RCC 7860 (cell line): ENCODE results near the gene RPS8.
"Not testable (repeated sequence)": the region's sequence is repeated elsewhere in the genome, so short reads cannot be mapped to it uniquely, and the experiment has no call there.

Experiments used
- DNase-seq: peaks from one replicate; pipeline ENCODE4 v3.0.0-alpha.2; 2015; ENCODE audit warnings: low spot score
- FAIRE-seq: peaks from 2 replicates; lab custom pipeline; 2012; peaks lifted over from hg19 to GRCh38; lab: Jason Lieb, UNC

Gene RPS8

DNA sequence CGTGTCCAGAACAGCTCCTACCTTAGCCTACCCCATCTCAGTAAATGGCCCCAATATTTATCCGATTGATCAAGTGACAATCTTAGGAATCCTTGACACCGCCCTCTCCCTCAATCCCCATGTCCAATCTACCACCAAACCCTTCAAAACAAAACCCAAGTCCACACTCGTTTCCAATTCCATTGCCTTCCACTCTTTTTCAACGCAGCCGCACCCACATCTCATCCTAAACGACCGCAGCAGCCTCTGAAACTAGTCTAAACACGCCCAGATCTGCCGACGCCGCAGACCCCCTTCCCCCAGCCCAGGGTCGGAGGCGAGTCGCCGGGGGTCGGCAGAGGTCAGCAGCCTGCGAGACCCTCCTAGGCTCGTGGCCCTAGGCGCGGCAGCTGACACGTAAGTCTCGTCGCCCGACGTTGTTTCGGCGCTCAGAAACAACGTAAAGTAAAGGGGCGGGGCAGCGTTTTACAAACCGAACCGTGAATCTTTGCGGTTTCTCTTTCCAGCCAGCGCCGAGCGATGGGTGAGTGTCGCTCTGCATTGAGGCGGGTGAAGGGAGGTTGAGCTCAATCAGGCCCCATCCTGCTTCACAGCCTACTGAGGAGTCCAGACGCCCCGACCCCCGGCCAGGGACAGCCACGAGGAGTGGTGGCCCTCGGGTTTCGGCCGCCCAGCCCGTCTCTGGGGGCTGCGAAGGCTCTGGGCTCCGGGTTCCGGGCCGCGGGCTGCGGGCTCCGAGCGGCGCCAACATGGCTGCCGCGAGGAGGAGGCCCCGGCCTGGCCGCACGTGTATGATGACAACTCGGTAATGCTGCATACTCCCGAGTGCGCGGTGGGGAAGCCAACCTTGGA, at the start of gene RPS8:
Gene RPS8, plus strand, starts transcription at position 463 of the 852 bp plus-strand sequence. Its CDS starts 57 bp downstream, at position 520.
- no peak for FAIRE-seq

DNA sequence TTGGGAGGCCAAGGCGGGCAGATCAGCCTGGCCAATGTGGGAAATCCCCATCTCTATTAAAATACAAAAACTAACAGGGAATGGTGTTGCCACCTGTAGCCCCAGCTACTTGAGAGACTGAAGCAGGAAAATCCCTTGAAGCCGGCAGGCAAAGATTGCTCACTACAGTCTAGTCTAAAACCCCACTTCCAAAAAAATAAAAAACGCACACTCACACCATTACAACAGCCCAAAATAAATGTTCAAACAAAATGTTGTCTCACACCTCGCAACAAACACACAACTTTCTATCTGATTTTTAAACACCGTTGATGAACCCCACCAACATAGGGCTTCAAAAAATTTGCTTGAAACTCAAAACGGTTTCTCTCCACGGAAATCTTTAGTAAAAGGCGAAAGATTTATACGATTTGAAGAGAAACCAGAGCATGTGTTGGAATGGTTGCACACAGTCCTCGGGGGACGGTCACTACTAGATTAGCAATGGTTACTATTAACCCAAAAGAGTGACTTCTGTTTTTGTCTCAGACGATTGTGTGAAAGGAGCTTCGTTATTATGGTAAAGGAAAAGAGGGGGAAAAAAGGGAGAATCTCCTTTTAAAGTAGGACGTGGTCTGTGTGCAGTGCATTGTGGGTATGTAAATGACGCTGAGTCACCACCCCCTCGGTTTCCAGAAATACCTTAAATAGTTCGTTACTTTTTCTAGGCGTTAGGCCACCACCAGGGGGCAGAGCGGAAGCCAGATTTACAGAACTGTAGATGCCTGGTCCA, 44.4 kb upstream of the RPS8 start, which contains the start of gene RNU5D-1:
Gene RNU5D-1, minus strand, starts transcription at position 430 of the 772 bp plus-strand sequence.
- FAIRE-seq (no peak), DNase-seq (peak; percentile 99)

More for the DNA sequence above, at the start of gene RPS8:
- peak; percentile 85 for DNase-seq

DNA sequence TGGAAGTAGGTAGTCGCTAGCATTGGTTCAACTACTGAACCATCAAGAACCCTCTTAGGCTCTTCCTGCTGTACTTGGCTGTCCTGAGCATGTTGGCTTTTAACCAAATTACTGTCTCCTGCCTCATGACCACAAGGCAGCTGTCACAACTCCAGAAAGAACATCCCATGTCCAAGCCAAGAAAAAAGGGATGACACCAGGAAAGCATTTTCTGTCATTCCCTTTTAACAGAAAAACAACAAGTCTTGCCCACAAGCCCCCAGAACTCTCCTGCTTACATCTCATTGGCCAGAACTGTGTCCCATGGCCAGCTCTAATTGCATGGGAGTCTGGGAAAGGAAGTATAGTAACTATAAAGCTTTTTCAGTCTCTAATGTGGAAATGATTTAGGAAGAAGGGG, 42.0 kb upstream of the RPS8 start:
- FAIRE-seq, result peak; percentile 78

GRCh38 chr1:44733784-44734183, 41.6 kb upstream of the RPS8 start:
- DNase-seq (no peak), FAIRE-seq (no peak)

More for the DNA sequence above, 42.0 kb upstream of the RPS8 start:
- peak; percentile 78 for DNase-seq

DNA sequence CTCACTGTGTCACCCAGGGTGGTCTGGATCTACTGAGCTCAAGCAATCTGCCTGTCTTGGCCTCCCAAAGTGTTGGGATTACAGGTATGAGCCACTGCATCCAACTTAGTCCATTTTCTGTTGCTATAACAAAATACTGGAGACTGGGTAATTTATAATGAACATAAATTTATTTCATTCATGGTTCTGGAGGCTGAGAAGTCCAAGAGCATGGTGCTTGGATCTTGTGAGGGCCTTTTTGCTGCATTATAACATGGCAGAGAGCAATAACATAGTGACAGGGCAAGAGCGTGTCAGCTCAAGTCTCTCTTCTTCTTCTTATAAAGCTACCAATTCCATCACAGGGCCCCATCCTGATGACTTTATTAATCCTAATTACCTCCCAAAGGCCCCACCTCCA, 39.3 kb upstream of the RPS8 start:
- DNase-seq (no peak), FAIRE-seq (no peak)

- FAIRE-seq, result not testable (repeated sequence)
- DNase-seq, result peak; percentile 23
Observed at GRCh38 chr1:44738953-44739306, 36.4 kb upstream of the RPS8 start.

GRCh38 chr1:44739307-44740178, 35.8 kb upstream of the RPS8 start, which contains the start of gene KIF2C:
Gene KIF2C (plus strand): TSS chr1:44739837. CDS start chr1:44739933, 96 bp downstream.
- DNase-seq (peak; percentile 93), FAIRE-seq (peak; percentile 89)

DNA sequence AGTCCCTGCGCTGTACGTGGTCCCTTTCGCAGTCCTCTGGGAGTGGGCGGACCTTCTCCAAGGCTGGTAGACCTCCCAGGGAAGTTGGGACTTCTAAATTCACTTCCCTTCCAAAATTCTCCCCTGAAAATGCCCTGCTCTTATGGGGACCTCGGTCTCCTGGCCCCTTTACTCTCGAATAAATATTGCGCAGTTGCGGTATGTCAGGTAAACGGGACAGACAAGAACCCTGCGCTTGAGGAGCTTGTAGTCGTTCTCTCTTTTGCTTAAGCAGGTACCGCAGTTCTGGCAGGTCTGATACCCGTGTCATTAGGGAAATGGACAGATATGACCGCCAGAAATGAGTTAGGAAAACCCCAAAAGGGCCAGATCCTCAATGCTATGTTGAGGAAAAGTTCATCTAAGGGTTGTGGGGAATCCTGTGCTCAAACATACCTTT, 35.1 kb upstream of the RPS8 start:
- DNase-seq, result no peak
- no peak for FAIRE-seq

DNA sequence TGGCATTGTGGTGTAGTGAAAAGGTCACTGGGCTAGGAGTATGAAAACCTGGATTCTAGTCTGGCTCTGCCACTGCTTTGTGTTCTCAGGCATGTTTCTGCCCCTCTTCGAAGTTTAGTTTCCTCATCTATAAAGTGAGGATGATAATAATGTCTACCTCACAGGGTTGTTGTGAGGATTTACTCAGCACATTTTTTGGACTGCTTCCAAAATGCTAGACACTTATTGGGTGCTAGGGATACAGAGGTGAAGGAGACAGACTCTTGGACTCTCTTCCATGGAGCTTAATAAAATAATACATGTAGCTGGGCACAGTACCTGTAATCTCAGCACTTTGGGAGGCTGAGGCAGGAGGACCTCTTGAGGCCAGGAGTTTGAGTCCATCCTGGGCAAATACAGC, 32.1 kb upstream of the RPS8 start:
- DNase-seq (no peak), FAIRE-seq (no peak)

GRCh38 chr1:44747878-44748277, 27.5 kb upstream of the RPS8 start:
- FAIRE-seq (no peak), DNase-seq (no peak)

DNA sequence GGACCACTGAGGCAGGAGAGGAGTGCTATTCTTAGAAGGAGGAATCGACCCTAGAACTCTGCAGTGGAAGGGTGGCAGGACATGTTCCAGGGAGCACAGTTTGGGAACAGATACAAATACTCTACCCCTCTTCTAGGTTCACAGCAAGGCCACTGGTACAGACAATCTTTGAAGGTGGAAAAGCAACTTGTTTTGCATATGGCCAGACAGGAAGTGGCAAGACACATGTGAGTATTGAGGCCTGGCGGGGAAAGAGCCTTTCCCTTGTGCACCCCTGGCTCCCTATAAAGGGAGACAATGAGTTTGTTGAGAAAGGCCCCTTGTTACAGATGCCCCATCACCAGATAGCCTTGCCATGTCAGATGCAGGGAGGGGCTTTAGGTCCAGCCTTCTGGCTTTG, 17.9 kb upstream of the RPS8 start:
- DNase-seq (no peak), FAIRE-seq (no peak)

DNA sequence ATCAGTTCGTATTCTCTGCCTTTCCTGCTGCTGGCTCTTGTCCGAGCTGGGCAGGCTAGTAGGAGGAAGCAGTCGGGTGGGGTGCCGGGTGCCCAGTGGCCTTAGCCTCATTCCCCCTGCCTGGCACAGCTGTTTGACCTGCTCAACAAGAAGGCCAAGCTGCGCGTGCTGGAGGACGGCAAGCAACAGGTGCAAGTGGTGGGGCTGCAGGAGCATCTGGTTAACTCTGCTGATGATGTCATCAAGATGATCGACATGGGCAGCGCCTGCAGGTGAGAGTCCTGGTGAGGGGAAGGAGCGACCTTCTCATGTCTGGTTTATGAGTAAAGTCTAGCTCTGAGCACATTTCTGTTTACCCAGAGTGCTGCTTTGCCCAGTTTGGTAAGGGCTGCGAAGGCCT, 16.3 kb upstream of the RPS8 start:
- DNase-seq, result no peak
- no peak for FAIRE-seq

DNA sequence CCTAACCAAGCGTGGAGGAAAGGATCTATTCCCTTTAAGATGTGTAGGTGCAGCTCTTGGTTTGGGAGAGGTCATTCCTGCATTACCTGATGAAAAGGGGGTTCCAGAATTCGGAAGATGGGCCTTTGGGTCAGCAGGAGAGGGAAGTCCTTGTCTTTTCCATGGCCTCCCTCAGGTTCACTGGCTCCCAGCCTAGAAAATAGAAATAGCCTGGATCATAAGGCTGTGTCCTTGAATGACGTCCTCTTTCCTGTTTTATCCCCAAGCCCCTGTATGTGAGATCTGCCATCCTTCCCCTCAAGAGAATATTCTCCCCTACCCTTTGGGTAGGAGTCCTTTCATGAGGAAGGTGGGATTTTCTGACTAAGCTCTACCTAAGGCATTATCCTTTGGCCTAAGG, 14.5 kb upstream of the RPS8 start:
- FAIRE-seq, result no peak
- no peak for DNase-seq

DNA sequence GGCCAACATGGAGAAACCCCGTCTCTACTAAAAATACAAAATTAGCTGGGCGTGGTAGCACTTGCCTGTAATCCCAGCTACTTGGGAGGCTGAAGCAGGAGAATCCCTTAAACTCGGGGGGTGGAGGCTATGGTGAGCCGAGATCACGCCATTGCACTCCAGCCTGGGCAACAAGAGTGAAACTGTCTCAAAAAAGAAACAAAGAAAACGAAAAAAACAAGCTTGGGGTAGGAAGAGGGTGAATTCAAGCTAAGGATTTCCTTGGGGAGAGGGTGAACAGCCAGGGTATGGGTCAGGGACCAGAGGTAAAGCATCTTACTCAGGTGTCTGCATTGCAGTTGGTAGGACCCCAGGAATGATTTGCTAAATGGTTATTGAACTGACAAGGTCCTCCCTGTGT, 8.9 kb upstream of the RPS8 start:
- not testable (repeated sequence) for DNase-seq, FAIRE-seq

GRCh38 chr1:44775930-44776729, 790 bp downstream of the RPS8 start:
- DNase-seq (peak; percentile 33), FAIRE-seq (no peak)

- DNase-seq (no peak), FAIRE-seq (no peak)
Observed at GRCh38 chr1:44776730-44777068, 1.4 kb downstream of the RPS8 start.

GRCh38 chr1:44777547-44777946, 2.2 kb downstream of the RPS8 start:
- no peak for FAIRE-seq
- no peak for DNase-seq

DNA sequence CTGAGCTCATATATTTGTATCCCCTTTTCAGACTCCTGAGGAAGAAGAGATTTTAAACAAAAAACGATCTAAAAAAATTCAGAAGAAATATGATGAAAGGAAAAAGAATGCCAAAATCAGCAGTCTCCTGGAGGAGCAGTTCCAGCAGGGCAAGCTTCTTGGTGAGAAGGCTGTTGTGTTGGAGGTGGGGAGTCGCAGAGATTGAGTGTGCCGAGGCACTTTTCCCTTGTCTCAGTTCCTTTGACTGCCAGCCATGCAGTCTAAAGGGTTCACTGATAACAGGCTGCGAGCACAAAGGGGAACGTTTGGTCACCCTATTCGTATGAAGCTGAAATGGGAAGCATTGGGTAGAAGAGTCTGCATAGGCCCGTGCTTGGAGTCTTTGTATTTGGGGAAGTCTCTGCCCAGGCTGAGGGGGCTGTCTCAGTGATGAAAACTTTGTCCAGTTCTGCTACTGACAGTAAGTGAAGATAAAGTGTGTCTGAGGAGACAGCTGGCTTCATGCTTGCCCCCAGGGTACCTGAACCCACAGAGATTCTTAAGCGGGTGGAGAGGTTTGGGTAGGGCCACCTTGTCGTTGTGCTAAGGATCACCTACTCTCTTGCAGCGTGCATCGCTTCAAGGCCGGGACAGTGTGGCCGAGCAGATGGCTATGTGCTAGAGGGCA, 2.8 kb downstream of the RPS8 start:
- FAIRE-seq (no peak), DNase-seq (no peak)
